HCT116 (cell line): ENCODE results near the gene BCAP31. TPM values are rescaled to one million over a fixed set of nuclear protein-coding genes. Genes with fewer than 3 reads are reported as not detected.

Experiments used
- ATAC-seq: fragments of 200-7000 bp; cut with Tn5 transposase; 2 replicates; pipeline ENCODE4 v1.9.1; 2020; ENCODE audit warnings: mild to moderate bottlenecking, moderate library complexity
- BruUV-seq: library from RNA; stranded (reverse); fragments of 400-500 nt; replicated peaks from 2 replicates; lab custom pipeline; 2021; lab: Mats Ljungman, UMichigan
- CTCF ChIA-PET: fragments of 300-600 bp; sonication (Branson Sonifier 250); formaldehyde crosslinking; loops from one replicate; lab custom pipeline; 2021; ENCODE audit warnings: antibody characterized with exemption; lab: Charles Lee
- POLR2A ChIA-PET: fragments of 300-600, 350-600 bp; sonication (Branson Sonifier 250); formaldehyde crosslinking; loops from one replicate; lab custom pipeline; 2021; ENCODE audit warnings: antibody characterized with exemption; lab: Charles Lee
- RAD21 ChIA-PET, 2 experiments: fragments of 300-600 bp; sonication (Branson Sonifier 250); formaldehyde crosslinking; loops; one replicate each; lab custom pipeline; 2023; ENCODE audit warnings: low total read pairs in 2 of 2; ENCODE audit not compliant: uncharacterized antibody in 2 of 2, unreplicated experiment in 2 of 2, low non-redundant PET in 1 of 2; lab: Charles Lee
- DNase-seq: peaks from one replicate; pipeline ENCODE4 v3.0.0-alpha.2; 2010; ENCODE audit warnings: low read depth, low spot score
- H2AFZ ChIP-seq: fragments of 200-600 bp; shearing (Covaris generic), sonication (generic); 2 replicates; pipeline ENCODE4 v1.6.1; 2017; ENCODE audit warnings: low read depth, mixed run types, mixed read lengths, antibody characterized with exemption, low read length; ENCODE audit not compliant: poor library complexity, severe bottlenecking
- H3K27ac ChIP-seq: 2 replicates; pipeline ENCODE4 v1.5.1; 2012; ENCODE audit warnings: low read depth, low read length
- H3K27me3 ChIP-seq: fragments of 200-600 bp; sonication (generic); 2 replicates; pipeline ENCODE4 v1.6.1; 2016; ENCODE audit warnings: mixed run types, low read length, mixed read lengths; ENCODE audit not compliant: insufficient read depth
- H3K36me3 ChIP-seq, 2 experiments: fragments of 200-500 bp in 1 of 2; fragments of 200-600 bp in 1 of 2; sonication (Bioruptor generic) in 1 of 2; sonication (generic) in 1 of 2; 2 replicates each; pipeline versions ENCODE4 v1.5.1 to v1.6.1; 2014 to 2016; ENCODE audit warnings: low read length in 2 of 2, inconsistent platforms in 1 of 2, mixed read lengths in 1 of 2, mixed run types in 1 of 2; ENCODE audit not compliant: insufficient read depth in 2 of 2, control insufficient read depth in 1 of 2
- H3K4me1 ChIP-seq, 2 experiments: fragments of 200-600 bp in 1 of 2; sonication (generic) in 1 of 2; 2 replicates each; pipeline versions ENCODE4 v1.5.1 to v1.6.1; 2012 to 2017; ENCODE audit warnings: low read length in 2 of 2, inconsistent platforms in 1 of 2, mild to moderate bottlenecking in 1 of 2, mixed read lengths in 1 of 2, mixed run types in 1 of 2, moderate library complexity in 1 of 2; ENCODE audit not compliant: insufficient read depth in 2 of 2, control insufficient read depth in 1 of 2
- H3K4me2 ChIP-seq: fragments of 200-600 bp; sonication (generic); 2 replicates; pipeline ENCODE4 v1.6.1; 2017; ENCODE audit warnings: mixed run types, low read length, mixed read lengths
- H3K4me3 ChIP-seq, 2 experiments: fragments of 200-600 bp in 1 of 2; sonication (generic) in 1 of 2; replicated peaks in 1 of 2; 2 replicates each; pipeline ENCODE4 v1.5.1; 2011 to 2016; ENCODE audit warnings: low read length in 2 of 2, control low read depth in 1 of 2, low read depth in 1 of 2, mild to moderate bottlenecking in 1 of 2, mixed read lengths in 1 of 2, mixed run types in 1 of 2
- H3K79me2 ChIP-seq: fragments of 200-600 bp; sonication (generic); 2 replicates; pipeline ENCODE4 v1.6.1; 2017; ENCODE audit warnings: mild to moderate bottlenecking, mixed run types, low read length, moderate library complexity, mixed read lengths; ENCODE audit not compliant: insufficient read depth
- H3K9ac ChIP-seq: fragments of 200-600 bp; sonication (generic); 2 replicates; pipeline ENCODE4 v1.6.1; 2016; ENCODE audit warnings: low read length, mixed read lengths
- H3K9me2 ChIP-seq: fragments of 200-600 bp; sonication (generic), shearing (Covaris generic); 2 replicates; pipeline ENCODE4 v1.6.1; 2017; ENCODE audit warnings: mixed run types, mild to moderate bottlenecking, moderate library complexity; ENCODE audit not compliant: insufficient read depth
- H3K9me3 ChIP-seq, 2 experiments: fragments of 200-500 bp in 1 of 2; fragments of 200-600 bp in 1 of 2; sonication (Bioruptor generic) in 1 of 2; sonication (generic) in 1 of 2; 2 replicates each; pipeline ENCODE4 v1.6.1; 2014 to 2017; ENCODE audit warnings: low read length in 2 of 2, mixed read lengths in 2 of 2, inconsistent platforms in 1 of 2, low read depth in 1 of 2, mild to moderate bottlenecking in 1 of 2, mixed run types in 1 of 2, moderate library complexity in 1 of 2; ENCODE audit not compliant: control insufficient read depth in 1 of 2, insufficient read depth in 1 of 2
- H4K20me1 ChIP-seq: fragments of 200-600 bp; sonication (generic), shearing (Covaris generic); 2 replicates; pipeline ENCODE4 v1.6.1; 2017; ENCODE audit warnings: mixed run types, mild to moderate bottlenecking, moderate library complexity; ENCODE audit not compliant: insufficient read depth
- ATF3 ChIP-seq: IDR thresholded peaks from 2 replicates; pipeline ENCODE4 v1.6.1; 2012
- EGR1 ChIP-seq: IDR thresholded peaks from 2 replicates; pipeline ENCODE4 v1.6.1; 2012; ENCODE audit warnings: low read depth
- ELF1 ChIP-seq: IDR thresholded peaks from 2 replicates; pipeline ENCODE4 v1.6.1; 2012; ENCODE audit warnings: low read depth, borderline replicate concordance
- EZH2phosphoT487 ChIP-seq: fragments of 200-600 bp; IDR thresholded peaks from 2 replicates; pipeline ENCODE4 v1.6.1; 2018; ENCODE audit warnings: antibody characterized with exemption, borderline replicate concordance
- JUND ChIP-seq: IDR thresholded peaks from 2 replicates; pipeline ENCODE4 v1.6.1; 2012
- POLR2A ChIP-seq: IDR thresholded peaks from 2 replicates; pipeline ENCODE4 v1.7.0; 2011; ENCODE audit warnings: borderline replicate concordance; ENCODE audit not compliant: insufficient read depth, insufficient read length; ENCODE audit errors: extremely low read depth
- POLR2AphosphoS5 ChIP-seq: IDR thresholded peaks from 2 replicates; pipeline ENCODE4 v1.6.1; 2011; ENCODE audit warnings: mild to moderate bottlenecking, low read depth, low read length, moderate library complexity
- RAD21 ChIP-seq: IDR thresholded peaks from 2 replicates; pipeline ENCODE4 v1.6.1; 2012; ENCODE audit warnings: low read depth, mild to moderate bottlenecking
- SRF ChIP-seq: IDR thresholded peaks from 2 replicates; pipeline ENCODE4 v1.6.1; 2012; ENCODE audit warnings: low read depth
- TCF7L2 ChIP-seq: IDR thresholded peaks from 2 replicates; pipeline ENCODE4 v1.7.0; 2011; ENCODE audit warnings: borderline replicate concordance, inconsistent platforms; ENCODE audit not compliant: insufficient read depth, insufficient read length; ENCODE audit errors: extremely low read depth
- YY1 ChIP-seq: IDR thresholded peaks from 2 replicates; pipeline ENCODE4 v1.6.1; 2011; ENCODE audit warnings: low read length, low read depth, moderate library complexity, mild to moderate bottlenecking; ENCODE audit not compliant: insufficient replicate concordance; ENCODE audit errors: extremely low read depth
- ZBTB33 ChIP-seq: IDR thresholded peaks from 2 replicates; pipeline ENCODE4 v1.6.1; 2011; ENCODE audit warnings: mild to moderate bottlenecking, low read length, moderate library complexity; ENCODE audit not compliant: insufficient replicate concordance; ENCODE audit errors: extremely low read depth
- ZFX ChIP-seq: fragments of 450-650 bp; IDR thresholded peaks from 2 replicates; pipeline ENCODE4 v1.6.1; 2017
- intact Hi-C: fragments of 100-400 bp; cut with micrococcal nuclease; formaldehyde crosslinking; loops from 2 replicates; pipeline ENCODE4 v1.10.0; 2022
- total RNA-seq: library from RNA; stranded (reverse); gene quantifications from one replicate; pipeline ENCODE4 v1.2.1, GENCODE V29; 2021; ENCODE audit not compliant: unreplicated experiment

Gene BCAP31
- total RNA-seq, 1 experiment from 2014 or later, result 185 TPM

- no peaks in the 10 kb centered on the region for H4K20me1 ChIP-seq
- no peak overlapping the region for H3K9ac ChIP-seq
- H3K4me1 ChIP-seq, result no peaks in the 10 kb centered on the region
- no peak for DNase-seq
- no peak overlapping the region for H3K4me3 ChIP-seq
- no peaks in the 10 kb centered on the region for H3K27me3 ChIP-seq
- H3K27ac ChIP-seq, result no peak overlapping the region
- CTCF ChIA-PET, result no interaction called here
- H3K4me2 ChIP-seq, result no peak overlapping the region
- H2AFZ ChIP-seq, result no peak overlapping the region
- TF ChIP-seq RAD21 (no peak), TCF7L2 (no peak), POLR2A (no peak), ZFX (no peak)
- TF ChIP-seq, all 23 proteins: peak for 0
- intact Hi-C loops, result no loop called here
- no peaks in the 10 kb centered on the region for H3K36me3 ChIP-seq
- no peaks in the 10 kb centered on the region for H3K79me2 ChIP-seq
- POLR2A ChIA-PET, result no interaction called here
- no TSS peak for BruUV-seq
- no peaks in the 10 kb centered on the region for H3K9me2 ChIP-seq
- RAD21 ChIA-PET, result no interaction called here
- H3K9me3 ChIP-seq, result no peaks in the 10 kb centered on the region
- no peak for ATAC-seq
Measured at GRCh38 chrX:153700967-153701366, 23.2 kb downstream of the BCAP31 start.

GRCh38 chrX:153700376-153700945 lies 23.7 kb downstream of the BCAP31 start:
- Histone ChIP-seq H3K4me3 (no peak overlapping the region), H3K9ac (no peak overlapping the region), H2AFZ (no peak overlapping the region), H3K4me1 (no peaks in the 10 kb centered on the region), H3K4me2 (no peak overlapping the region), H3K9me3 (no peaks in the 10 kb centered on the region), H3K9me2 (no peaks in the 10 kb centered on the region), H3K27ac (no peak overlapping the region), H3K79me2 (no peaks in the 10 kb centered on the region), H4K20me1 (no peaks in the 10 kb centered on the region), H3K36me3 (no peaks in the 10 kb centered on the region), H3K27me3 (no peaks in the 10 kb centered on the region)
- ATAC-seq, result no peak
- ChIA-PET POLR2A (no interaction called here), RAD21 (interaction anchor here in 1 of 2 experiments (0.6 kb wide), 1 partner anchor 312 kb away, joined by 3 read pairs; no protein-coding TSS in a partner anchor), CTCF (no interaction called here)
- BruUV-seq, result no TSS peak
- intact Hi-C loops, result no loop called here
- TF ChIP-seq ATF3 (no peak), ZBTB33 (no peak), POLR2AphosphoS5 (no peak), TCF7L2 (no peak), ELF1 (no peak), SRF (no peak), ZFX (no peak), POLR2A (no peak), EZH2phosphoT487 (no peak), JUND (no peak), EGR1 (no peak), YY1 (no peak)
- no peak for DNase-seq
